HepG2 (cell line): Measurements from ENCODE around the gene CNNM2. TPM values are rescaled to one million over a fixed set of nuclear protein-coding genes. Genes with fewer than 3 reads are reported as not detected.

ENCODE experiments used
- ATAC-seq: fragments of 200-7000 bp; cut with Tn5 transposase; 3 replicates; pipeline ENCODE4 v1.9.1; 2020; ENCODE audit warnings: mild to moderate bottlenecking, moderate library complexity
- BruUV-seq: library from RNA; stranded (reverse); fragments of 400-500 nt; replicated peaks from 2 replicates; lab custom pipeline; 2021; lab: Mats Ljungman, UMichigan
- CTCF ChIA-PET: fragments of 300-600 bp; formaldehyde crosslinking; extraction: SDS; loops from one replicate; lab custom pipeline; 2021; ENCODE audit warnings: low total read pairs, inconsistent platforms, low intra/inter-chr PET ratio; lab: Yijun Ruan, JAX
- POLR2A ChIA-PET: fragments of 350-600 bp; sonication (Branson Sonifier 250); formaldehyde crosslinking; loops from one replicate; lab custom pipeline; 2020; ENCODE audit warnings: antibody characterized with exemption, inconsistent platforms; lab: Yijun Ruan, JAX
- DNase-seq: peaks from one replicate; pipeline ENCODE4 v3.0.0-alpha.2; 2015; ENCODE audit warnings: low spot score
- FAIRE-seq: peaks from 3 replicates; lab custom pipeline; 2011; peaks lifted over from hg19 to GRCh38; lab: Jason Lieb, UNC
- H2AFZ ChIP-seq: one replicate; pipeline ENCODE4 v1.6.1; 2011; ENCODE audit warnings: low read length, inconsistent platforms
- H3K27ac ChIP-seq: fragments of 300-600 bp; 3 replicates; pipeline ENCODE4 v1.8.0; 2011; ENCODE audit warnings: mixed run types, mild to moderate bottlenecking, mixed read lengths, low read length, inconsistent platforms; ENCODE audit not compliant: insufficient read depth; ENCODE audit errors: extremely low read length
- H3K27me3 ChIP-seq, 2 experiments: fragments of 200-600 bp in 1 of 2; 2 replicates in 1 of 2; 3 replicates in 1 of 2; pipeline versions ENCODE4 v1.6.0 to v1.8.0; 2011; ENCODE audit warnings: low read length in 2 of 2, mild to moderate bottlenecking in 2 of 2, moderate library complexity in 2 of 2, inconsistent platforms in 1 of 2; ENCODE audit not compliant: insufficient read depth in 2 of 2, control insufficient read depth in 1 of 2
- H3K36me3 ChIP-seq, 2 experiments: fragments of 200-600 bp in 1 of 2; replicated peaks in 1 of 2; 2 replicates in 1 of 2; 3 replicates in 1 of 2; pipeline versions ENCODE4 v1.5.1 to v1.8.0; 2011; ENCODE audit warnings: low read length in 2 of 2, inconsistent platforms in 1 of 2; ENCODE audit not compliant: insufficient read depth in 2 of 2, control insufficient read depth in 1 of 2
- H3K4me1 ChIP-seq: 2 replicates; pipeline ENCODE4 v1.5.1; 2012; ENCODE audit warnings: low read length, inconsistent platforms; ENCODE audit not compliant: insufficient read depth
- H3K4me2 ChIP-seq: 2 replicates; pipeline ENCODE4 v1.6.0; 2011; ENCODE audit warnings: low read depth, low read length, inconsistent platforms
- H3K4me3 ChIP-seq, 3 experiments: fragments of 200-600 bp in 1 of 3; sonication (generic), shearing (Covaris generic) in 1 of 3; replicated peaks in 1 of 3; 2 replicates each; pipeline ENCODE4 v1.5.1; 2011 to 2016; ENCODE audit warnings: low read length in 3 of 3, inconsistent platforms in 2 of 3, low read depth in 2 of 3, mild to moderate bottlenecking in 2 of 3, control low read depth in 1 of 3, mixed read lengths in 1 of 3; ENCODE audit not compliant: insufficient read depth in 1 of 3
- H3K79me2 ChIP-seq: one replicate; pipeline ENCODE4 v1.6.1; 2011; ENCODE audit warnings: low read length, inconsistent platforms; ENCODE audit not compliant: insufficient read depth
- H3K9ac ChIP-seq: 2 replicates; pipeline ENCODE4 v1.6.0; 2011; ENCODE audit warnings: mild to moderate bottlenecking, low read depth, low read length, inconsistent platforms; ENCODE audit not compliant: insufficient read depth
- H3K9me3 ChIP-seq: 2 replicates; pipeline ENCODE4 v1.5.1; 2012; ENCODE audit warnings: mild to moderate bottlenecking, low read length
- H4K20me1 ChIP-seq: 2 replicates; pipeline ENCODE4 v1.6.0; 2011; ENCODE audit warnings: inconsistent platforms, mild to moderate bottlenecking, low read length, moderate library complexity; ENCODE audit not compliant: insufficient read depth
- ASH2L ChIP-seq: fragments of 300-600, 200-600 bp; sonication (generic); IDR thresholded peaks from 2 replicates; pipeline ENCODE4 v1.7.0; 2017; ENCODE audit warnings: low read depth, mild to moderate bottlenecking, moderate library complexity, mixed read lengths, low read length; ENCODE audit not compliant: insufficient read length
- BCL6 ChIP-seq: IDR thresholded peaks from 2 replicates; pipeline ENCODE4 v1.6.1; 2016; ENCODE audit warnings: missing genetic modification reagents, missing compliant biosample characterization
- CHD4 ChIP-seq: fragments of 200-600 bp; sonication (generic); IDR thresholded peaks from 2 replicates; pipeline ENCODE4 v1.7.0; 2017; ENCODE audit warnings: mild to moderate bottlenecking, low read length, borderline replicate concordance
- CTCF ChIP-seq: sonication (generic); formaldehyde crosslinking; IDR thresholded peaks from 2 replicates; pipeline ENCODE4 v1.5.0; 2020; ENCODE audit warnings: mild to moderate bottlenecking, missing genetic modification reagents, moderate library complexity
- GATAD2A ChIP-seq: IDR thresholded peaks from 2 replicates; pipeline ENCODE4 v1.6.1; 2016
- HMGXB4 ChIP-seq, 2 experiments: sonication (generic) in 1 of 2; formaldehyde crosslinking in 1 of 2; IDR thresholded peaks; 2 replicates each; pipeline versions ENCODE4 v1.4.0 to v1.6.1; 2018 to 2020; ENCODE audit warnings: missing genetic modification reagents in 2 of 2, borderline replicate concordance in 1 of 2, low read depth in 1 of 2, mild to moderate bottlenecking in 1 of 2, missing biosample characterization in 1 of 2
- PPARG ChIP-seq: conservative IDR thresholded peaks from 2 replicates; pipeline ENCODE4 v1.6.1; 2016; ENCODE audit warnings: missing biosample characterization, missing genetic modification reagents
- ZFP37 ChIP-seq: sonication (generic); formaldehyde crosslinking; IDR thresholded peaks from 2 replicates; pipeline ENCODE4 v1.4.0; 2020; ENCODE audit warnings: missing genetic modification reagents, borderline replicate concordance
- ZNF282 ChIP-seq: fragments of 450-650 bp; IDR thresholded peaks from 2 replicates; pipeline ENCODE4 v1.6.1; 2018; ENCODE audit not compliant: partially characterized antibody
- ZNF431 ChIP-seq: sonication (generic); formaldehyde crosslinking; IDR thresholded peaks from 2 replicates; pipeline ENCODE4 v1.9.0; 2022; ENCODE audit warnings: missing genetic modification reagents, low read depth, mild to moderate bottlenecking, borderline replicate concordance
- ZNF484 ChIP-seq: sonication (generic); formaldehyde crosslinking; IDR thresholded peaks from 2 replicates; pipeline ENCODE4 v1.5.1; 2020; ENCODE audit warnings: mild to moderate bottlenecking, low read depth, missing genetic modification reagents, borderline replicate concordance
- WGBS: methylation state at CpG from one replicate; pipeline ENCODE4 v1.1.6; 2017; ENCODE audit warnings: low lambda C conversion rate; 5-methylcytosine and 5-hydroxymethylcytosine counted together
- in situ Hi-C: cut with HindIII; loops from 2 replicates; pipeline ENCODE4 v1.10.0; 2017; ENCODE audit warnings: low pct_unique_long_range_greater_than_20kb; ENCODE audit not compliant: extremely low pct_ligation_motif_present
- intact Hi-C: fragments of 100-400 bp; cut with micrococcal nuclease; formaldehyde crosslinking; loops from one replicate; pipeline ENCODE4 v1.10.0; 2022; ENCODE audit not compliant: unreplicated experiment
- polyA plus RNA-seq, 8 experiments: library from polyadenylated mRNA; depleted of rRNA in 3 of 8; stranded (reverse) in 7 of 8; unstranded in 1 of 8; fragments of >200 nt; fragmentation: Illumina TruSeq in 4 of 8; extraction: Trizol in 4 of 8; gene quantifications; 2 replicates each; pipeline versions ENCODE4 v1.2.1 to v1.2.3, GENCODE V29; 2011 to 2016; ENCODE audit warnings: low read depth in 4 of 8, missing spikeins in 1 of 8, mixed read lengths in 1 of 8; ENCODE audit not compliant: insufficient read depth in 1 of 8
- total RNA-seq, 5 experiments: library from RNA; depleted of rRNA; stranded (reverse); fragments of >200 nt; fragmentation: Illumina TruSeq; extraction: Trizol; gene quantifications; 2 replicates each; pipeline ENCODE4 v1.2.3, GENCODE V29; 2016; ENCODE audit warnings: low read depth in 1 of 5

CNNM2 gene
- total and polyA plus RNA-seq, 2 of the 13 experiments (the other 11 are each of a cell fraction or from before 2014, with no cell fraction given): 7.1 to 9.0 TPM

GRCh38 chr10:102962951-102963755, 45.1 kb downstream of the CNNM2 start:
- 76% methylated on average over 6 of the region's 6 CpGs for WGBS
- no peak for TF ChIP-seq ZNF484 (CRISPR knock-in tag)
- no peak for TF ChIP-seq ZNF282
- TF ChIP-seq ASH2L: no peak
- TF ChIP-seq GATAD2A (CRISPR knock-in tag): peak; percentile 9; the same call in 1 of the 2 replicates
- peak; percentile 21; the same call in 1 of the 2 replicates for TF ChIP-seq CTCF
- no peak for TF ChIP-seq ZFP37 (CRISPR knock-in tag)
- peak; percentile 55; the same call in 1 of the 2 replicates for TF ChIP-seq PPARG (CRISPR knock-in tag)
- TF ChIP-seq CHD4: no peak
- TF ChIP-seq BCL6: 0 out of 2 replicates have a peak, but pooled peaks have one; percentile 11
- TF ChIP-seq ZNF431 (CRISPR knock-in tag): no peak
- no peak for TF ChIP-seq HMGXB4 (CRISPR knock-in tag; IDR thresholded peaks at IDR 0.05; ENCODE audit: borderline replicate concordance in 1 of 2, low read depth in 1 of 2)
- intact Hi-C loops (no loop called here), in situ Hi-C loops (no loop called here)
- peaks cover 4% of the 10 kb centered on the region; the same call in 1 of the 2 replicates for H4K20me1 ChIP-seq
- BruUV-seq: no TSS peak
- H3K4me1 ChIP-seq: peaks cover 50% of the 10 kb centered on the region
- ChIA-PET POLR2A (no interaction called here), CTCF (no interaction called here)
- DNase-seq: no peak
- ATAC-seq: no peak
- H3K4me2 ChIP-seq: no peak overlapping the region
- peaks cover 11% of the 10 kb centered on the region for H3K79me2 ChIP-seq
- no peak overlapping the region for H3K4me3 ChIP-seq
- H2AFZ ChIP-seq: no peak overlapping the region
- H3K9ac ChIP-seq: no peak overlapping the region
- no peak overlapping the region for H3K27ac ChIP-seq
- no peaks in the 10 kb centered on the region for H3K9me3 ChIP-seq
- H3K27me3 ChIP-seq: no peaks in the 10 kb centered on the region
- H3K36me3 ChIP-seq: no peaks in the 10 kb centered on the region
- peak; percentile 69 for FAIRE-seq
